A549 (cell line): ENCODE results near the gene RPL5. TPM values are rescaled to one million over a fixed set of nuclear protein-coding genes. Genes with fewer than 3 reads are reported as not detected.
A peak's percentile ranks its signal among the peaks of the same experiment; 100 is the strongest.

Experiments
- ATAC-seq, 2 experiments: fragments of 200-7000 bp in 1 of 2; fragments of >200 bp in 1 of 2; cut with Nextera tagmentation in 1 of 2; cut with Tn5 transposase in 1 of 2; 3 replicates each; pipeline versions ENCODE4 v1.8.0 to v1.9.1; 2018 to 2020; ENCODE audit warnings: mild to moderate bottlenecking in 1 of 2, moderate library complexity in 1 of 2
- CTCF ChIA-PET: fragments of 300-600 bp; sonication (Branson Sonifier 250); formaldehyde crosslinking; extraction: SDS; loops from one replicate; lab custom pipeline; 2021; ENCODE audit warnings: antibody characterized with exemption, inconsistent platforms; lab: Yijun Ruan, JAX
- POLR2A ChIA-PET: fragments of 350-600 bp; formaldehyde crosslinking; extraction: SDS; loops from one replicate; lab custom pipeline; 2021; ENCODE audit warnings: antibody characterized with exemption, inconsistent platforms; lab: Yijun Ruan, JAX
- DNase-seq, 2 experiments: peaks; one replicate each; pipeline versions ENCODE4 v3.0.0 to v3.0.0-alpha.2; 2011 to 2016; ENCODE audit warnings: low read depth in 1 of 2, low spot score in 1 of 2
- FAIRE-seq: peaks from 2 replicates; lab custom pipeline; 2011; peaks lifted over from hg19 to GRCh38; lab: Jason Lieb, UNC
- H3K27ac ChIP-seq, 2 experiments: fragments of >200 bp; sonication (Bioruptor Twin); formaldehyde crosslinking; 3 replicates each; pipeline ENCODE4 v1.5.1; 2016 to 2017
- H3K4me1 ChIP-seq: fragments of >200 bp; sonication (Bioruptor Twin); formaldehyde crosslinking; 3 replicates; pipeline ENCODE4 v1.6.1; 2016
- H3K4me2 ChIP-seq: fragments of >200 bp; sonication (Bioruptor Twin); formaldehyde crosslinking; 3 replicates; pipeline ENCODE4 v1.6.1; 2016
- H3K4me3 ChIP-seq: fragments of >200 bp; sonication (Bioruptor Twin); formaldehyde crosslinking; 3 replicates; pipeline ENCODE4 v1.5.1; 2016
- H3K9me3 ChIP-seq: fragments of >200 bp; sonication (Bioruptor Twin); formaldehyde crosslinking; 3 replicates; pipeline ENCODE4 v1.6.1; 2016
- BHLHE40 ChIP-seq: IDR thresholded peaks from 2 replicates; pipeline ENCODE4 v1.6.1; 2012; ENCODE audit warnings: low read depth, low read length, inconsistent platforms
- CBX2 ChIP-seq: fragments of 200-600 bp; sonication (generic); IDR thresholded peaks from 2 replicates; pipeline ENCODE4 v1.6.1; 2016; ENCODE audit warnings: low read depth, mild to moderate bottlenecking, borderline replicate concordance
- CHD4 ChIP-seq: fragments of 200-600 bp; sonication (generic); IDR thresholded peaks from 2 replicates; pipeline ENCODE4 v1.6.1; 2016; ENCODE audit warnings: antibody characterized with exemption, mild to moderate bottlenecking, borderline replicate concordance
- CTCF ChIP-seq: fragments of >200 bp; sonication (Bioruptor Twin); formaldehyde crosslinking; IDR thresholded peaks from 3 replicates; pipeline ENCODE4 v1.5.1; 2016
- E2F6 ChIP-seq: IDR thresholded peaks from 2 replicates; pipeline ENCODE4 v1.6.1; 2012; ENCODE audit warnings: low read depth, borderline replicate concordance
- EP300 ChIP-seq, 2 experiments: fragments of >200 bp; sonication (Bioruptor Twin); formaldehyde crosslinking; IDR thresholded peaks; 2 replicates in 1 of 2; 3 replicates in 1 of 2; pipeline ENCODE4 v1.6.1; 2016 to 2017
- ESRRA ChIP-seq: fragments of 150-350 bp; IDR thresholded peaks from 2 replicates; pipeline ENCODE4 v1.6.1; 2014; ENCODE audit warnings: mild to moderate bottlenecking, low read length, borderline replicate concordance
- FOSB ChIP-seq: fragments of 250-450 bp; sonication (Bioruptor Pico); IDR thresholded peaks from 2 replicates; pipeline ENCODE4 v1.5.0; 2020; ENCODE audit warnings: mild to moderate bottlenecking, moderate library complexity
- HES2 ChIP-seq: fragments of >200 bp; sonication (Bioruptor Twin); formaldehyde crosslinking; IDR thresholded peaks from 2 replicates; pipeline ENCODE4 v1.6.1; 2016
- HEYL ChIP-seq: fragments of 250-450 bp; sonication (Bioruptor Pico); IDR thresholded peaks from 2 replicates; pipeline ENCODE4 v1.8.0; 2021; ENCODE audit warnings: mild to moderate bottlenecking, moderate library complexity
- HMGXB4 ChIP-seq: fragments of 250-450 bp; sonication (Bioruptor Pico); IDR thresholded peaks from 2 replicates; pipeline ENCODE4 v1.5.0; 2021; ENCODE audit warnings: mild to moderate bottlenecking, moderate library complexity, borderline replicate concordance
- HOXB13 ChIP-seq: fragments of 250-450 bp; sonication (Bioruptor Pico); IDR thresholded peaks from 2 replicates; pipeline ENCODE4 v1.5.0; 2020; ENCODE audit warnings: low read depth, mild to moderate bottlenecking, moderate library complexity
- HOXB5 ChIP-seq: fragments of 250-450 bp; sonication (Bioruptor Pico); IDR thresholded peaks from 2 replicates; pipeline ENCODE4 v1.5.0; 2020; ENCODE audit warnings: mild to moderate bottlenecking, moderate library complexity
- JUNB ChIP-seq: fragments of >200 bp; sonication (Bioruptor Twin); formaldehyde crosslinking; IDR thresholded peaks from 2 replicates; pipeline ENCODE4 v1.6.1; 2016
- KDM1A ChIP-seq: fragments of 200-600 bp; sonication (generic); IDR thresholded peaks from 2 replicates; pipeline ENCODE4 v1.6.1; 2016; ENCODE audit warnings: low read depth, mild to moderate bottlenecking
- MYC ChIP-seq: IDR thresholded peaks from 2 replicates; pipeline ENCODE4 v1.6.1; 2012; ENCODE audit warnings: mild to moderate bottlenecking, inconsistent platforms, low read length, improper control_type of control experiment, borderline replicate concordance
- NR3C1 ChIP-seq: fragments of >200 bp; sonication (Bioruptor Twin); formaldehyde crosslinking; IDR thresholded peaks from 3 replicates; pipeline ENCODE4 v1.6.1; 2017
- POLR2A ChIP-seq: IDR thresholded peaks from 2 replicates; pipeline ENCODE4 v1.6.1; 2012; ENCODE audit warnings: mild to moderate bottlenecking, low read length
- POLR2AphosphoS2 ChIP-seq: conservative IDR thresholded peaks from 2 replicates; pipeline ENCODE4 v1.6.1; 2012; ENCODE audit warnings: low read length, improper control_type of control experiment, inconsistent platforms
- RARB ChIP-seq: fragments of 250-450 bp; sonication (Bioruptor Pico); IDR thresholded peaks from 2 replicates; pipeline ENCODE4 v1.8.0; 2021; ENCODE audit warnings: mild to moderate bottlenecking, moderate library complexity
- REST ChIP-seq: fragments of 200-600 bp; sonication (generic); IDR thresholded peaks from 2 replicates; pipeline ENCODE4 v1.6.1; 2016; ENCODE audit warnings: antibody characterized with exemption, mild to moderate bottlenecking, moderate library complexity
- RFX5 ChIP-seq: fragments of 450-650 bp; IDR thresholded peaks from 2 replicates; pipeline ENCODE4 v1.7.1; 2014; ENCODE audit warnings: antibody characterized with exemption, mild to moderate bottlenecking, moderate library complexity
- RNF2 ChIP-seq: fragments of 200-600 bp; sonication (generic); IDR thresholded peaks from 2 replicates; pipeline ENCODE4 v1.6.1; 2016; ENCODE audit warnings: low read depth, mild to moderate bottlenecking, antibody characterized with exemption, moderate library complexity, borderline replicate concordance
- SMC3 ChIP-seq: fragments of >200 bp; sonication (Bioruptor Twin); formaldehyde crosslinking; IDR thresholded peaks from 3 replicates; pipeline ENCODE4 v1.6.1; 2018; ENCODE audit warnings: inconsistent platforms
- USF2 ChIP-seq: fragments of 450-650 bp; IDR thresholded peaks from 2 replicates; pipeline ENCODE4 v1.6.1; 2014; ENCODE audit warnings: antibody characterized with exemption
- ZC3H11A ChIP-seq: fragments of 450-650 bp; IDR thresholded peaks from 2 replicates; pipeline ENCODE4 v1.6.1; 2014; ENCODE audit warnings: antibody characterized with exemption, mild to moderate bottlenecking
- ZNF302 ChIP-seq: fragments of 250-450 bp; sonication (Bioruptor Pico); IDR thresholded peaks from 2 replicates; pipeline ENCODE4 v1.9.0; 2021; ENCODE audit warnings: inconsistent platforms, mild to moderate bottlenecking, moderate library complexity
- WGBS: methylation state at CpG from one replicate; pipeline ENCODE4 v1.1.6; 2017; ENCODE audit errors: missing lambda C conversion rate; 5-methylcytosine and 5-hydroxymethylcytosine counted together
- polyA plus RNA-seq, 4 experiments: library from polyadenylated mRNA; depleted of rRNA in 3 of 4; stranded (reverse); fragments of >200 nt; fragmentation: RNase III in 1 of 4; extraction: RNeasy Plus Mini Kit Qiagen cat#74134 plus additional on column Dnase treatment in 1 of 4; gene quantifications; 2 replicates in 3 of 4; 3 replicates in 1 of 4; pipeline ENCODE4 v1.2.3, GENCODE V29; 2011 to 2017

The RPL5 gene
- polyA plus RNA-seq, 2 of the 4 experiments (the other 2 are of a cell fraction), result 1,222 to 2,015 TPM

- POLR2A ChIA-PET, result no interaction called here
- Histone ChIP-seq H3K4me3 (no peak overlapping the region), H3K4me1 (peaks cover 7% of the 10 kb centered on the region; the same call in 1 of the 3 replicates), H3K4me2 (no peak overlapping the region; the same call in 2 of the 3 replicates), H3K9me3 (no peaks in the 10 kb centered on the region), H3K27ac (no peak overlapping the region)
- CTCF ChIA-PET, result interaction anchor here (1.5 to 1.6 kb wide), 2 partner anchors 12 to 20 kb away, joined by 3 read pairs; no protein-coding TSS in a partner anchor
- TF ChIP-seq FOSB (no peak), HOXB5 (no peak), CBX2 (no peak), NR3C1 (no peak), HES2 (no peak), HMGXB4 (CRISPR knock-in tag) (no peak), JUNB (no peak), E2F6 (no peak), RNF2 (no peak), ZNF302 (CRISPR knock-in tag) (no peak), RARB (no peak), HEYL (CRISPR knock-in tag) (no peak), SMC3 (no peak), MYC (no peak), RFX5 (no peak), POLR2AphosphoS2 (no peak), POLR2A (no peak), CTCF (no peak), ESRRA (no peak)
- no peak for ATAC-seq
- no peak for FAIRE-seq
- 74% methylated on average over 7 of the region's 7 CpGs for WGBS
- DNase-seq, result no peak
Measured at GRCh38 chr1:92791487-92792066, 40.3 kb upstream of the RPL5 start.

- POLR2A ChIA-PET, result no interaction called here
- FAIRE-seq (no peak), DNase-seq (peak in 1 of 2 experiments; percentile 22), ATAC-seq (no peak)
- Histone ChIP-seq H3K27ac (no peak overlapping the region), H3K9me3 (no peaks in the 10 kb centered on the region), H3K4me3 (no peak overlapping the region), H3K4me1 (peaks cover 7% of the 10 kb centered on the region; the same call in 1 of the 3 replicates), H3K4me2 (peak overlapping the region; percentile 29; the same call in 1 of the 3 replicates)
- 85% methylated on average over 3 of the region's 3 CpGs for WGBS
- no peak for TF ChIP-seq ESRRA
- TF ChIP-seq REST, result no peak
- TF ChIP-seq NR3C1, result no peak
- no peak for TF ChIP-seq EP300 (IDR thresholded peaks at IDR 0.05)
- no peak for TF ChIP-seq BHLHE40
- TF ChIP-seq HOXB13, result no peak
- no peak for TF ChIP-seq CHD4
- no peak for TF ChIP-seq KDM1A
- TF ChIP-seq ZC3H11A, result no peak
- TF ChIP-seq USF2, result no peak
- CTCF ChIA-PET, result interaction anchor here (1.3 to 1.6 kb wide), 3 partner anchors 11 to 39 kb away, joined by 3 read pairs; partner anchors contain the start of gene RPL5
Measured at GRCh38 chr1:92792340-92792782, 39.5 kb upstream of the RPL5 start.
